Lung microvascular endothelial cell (primary cell): ENCODE measurements around the gene ITLN1. TPM values are rescaled to one million over a fixed set of nuclear protein-coding genes. Genes with fewer than 3 reads are reported as not detected.
"Not testable (repeated sequence)": the region's sequence is repeated elsewhere in the genome, so short reads cannot be mapped to it uniquely, and the experiment has no call there.

Source experiments
- DNase-seq, 2 donors: peaks; one replicate each; pipeline versions ENCODE4 v3.0.0 to v3.0.0-alpha.2; 2010; ENCODE audit warnings: low read depth in 2 of 2
- total RNA-seq: library from RNA; depleted of rRNA; stranded (reverse); fragments of >200 nt; gene quantifications from 2 replicates; pipeline ENCODE4 v1.2.1, GENCODE V29; 2014

The ITLN1 gene
- total RNA-seq: not detected in 2 replicates

DNA sequence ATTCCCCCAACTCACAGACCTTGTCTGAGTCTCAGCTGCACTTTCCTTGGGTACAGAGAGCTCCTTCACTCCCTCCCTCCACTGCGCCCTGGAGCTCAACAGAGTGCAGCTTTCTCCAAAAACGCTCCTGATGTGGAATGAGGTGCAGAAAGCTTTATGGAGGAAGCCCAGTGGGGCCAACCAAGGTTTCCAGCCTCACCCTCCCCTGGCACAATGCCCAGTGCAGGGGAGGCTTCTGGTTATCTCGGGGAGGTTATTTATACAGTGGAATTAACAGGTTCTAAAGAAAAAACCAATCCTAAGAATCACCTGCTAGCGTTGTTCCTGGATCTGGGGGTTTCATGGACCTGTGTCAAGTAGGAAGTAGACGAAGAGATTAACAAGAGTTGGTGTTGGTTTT is at the start of gene ITLN1:
ITLN1 (minus strand) TSS at position 139 of the 400 bp plus-strand sequence. CDS start 303 bp downstream, outside the sequence.
- no peak for DNase-seq

DNA sequence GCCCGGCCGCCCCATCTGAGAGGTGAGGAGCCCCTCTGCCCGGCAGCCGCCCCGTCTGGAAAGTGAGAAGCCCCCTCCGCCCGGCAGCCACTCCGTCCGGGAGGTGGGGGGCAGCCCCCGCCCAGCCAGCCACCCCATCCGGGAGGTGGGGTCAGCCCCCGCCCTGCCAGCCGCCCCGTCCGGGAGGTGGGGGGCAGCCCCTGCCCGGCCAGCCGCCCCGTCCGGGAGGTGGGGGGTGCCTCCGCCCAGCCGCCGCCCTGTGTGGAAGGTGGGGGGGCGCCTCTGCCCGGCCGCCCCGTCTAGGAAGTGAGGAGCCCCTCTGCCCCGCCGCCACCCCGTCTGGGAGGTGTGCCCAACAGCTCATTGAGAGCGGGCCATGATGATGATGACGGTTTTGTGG is 48.3 kb upstream of the ITLN1 start:
- DNase-seq: not testable (repeated sequence)

DNA sequence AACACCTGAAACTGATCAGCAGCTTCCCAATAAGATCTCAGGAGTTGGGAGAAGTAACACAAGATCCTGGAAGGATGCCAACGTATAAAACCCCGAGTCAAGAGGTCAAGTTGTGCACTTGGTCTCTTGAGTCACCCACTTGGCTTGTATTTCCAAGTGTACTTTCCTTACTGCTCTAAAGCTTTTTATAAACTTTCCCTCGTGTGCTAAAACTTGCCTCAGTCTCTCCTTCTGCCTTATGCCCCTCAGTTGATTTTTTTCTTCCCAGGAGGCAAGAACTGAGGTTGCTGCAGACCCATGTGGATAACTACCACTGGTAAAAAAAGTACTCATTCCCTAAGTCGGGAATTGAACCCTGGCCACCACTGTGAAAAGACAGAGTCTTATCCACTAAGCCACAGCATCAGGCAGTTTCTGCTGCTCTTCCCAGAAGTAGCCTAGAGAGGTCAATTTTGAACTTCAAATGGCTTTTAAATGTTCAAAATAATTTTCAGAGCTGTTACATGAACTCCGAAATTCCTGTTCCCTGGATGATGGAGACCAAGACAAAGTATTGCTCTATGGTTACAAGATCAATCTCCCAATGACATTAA is 40.8 kb upstream of the ITLN1 start:
- DNase-seq: no peak

DNA sequence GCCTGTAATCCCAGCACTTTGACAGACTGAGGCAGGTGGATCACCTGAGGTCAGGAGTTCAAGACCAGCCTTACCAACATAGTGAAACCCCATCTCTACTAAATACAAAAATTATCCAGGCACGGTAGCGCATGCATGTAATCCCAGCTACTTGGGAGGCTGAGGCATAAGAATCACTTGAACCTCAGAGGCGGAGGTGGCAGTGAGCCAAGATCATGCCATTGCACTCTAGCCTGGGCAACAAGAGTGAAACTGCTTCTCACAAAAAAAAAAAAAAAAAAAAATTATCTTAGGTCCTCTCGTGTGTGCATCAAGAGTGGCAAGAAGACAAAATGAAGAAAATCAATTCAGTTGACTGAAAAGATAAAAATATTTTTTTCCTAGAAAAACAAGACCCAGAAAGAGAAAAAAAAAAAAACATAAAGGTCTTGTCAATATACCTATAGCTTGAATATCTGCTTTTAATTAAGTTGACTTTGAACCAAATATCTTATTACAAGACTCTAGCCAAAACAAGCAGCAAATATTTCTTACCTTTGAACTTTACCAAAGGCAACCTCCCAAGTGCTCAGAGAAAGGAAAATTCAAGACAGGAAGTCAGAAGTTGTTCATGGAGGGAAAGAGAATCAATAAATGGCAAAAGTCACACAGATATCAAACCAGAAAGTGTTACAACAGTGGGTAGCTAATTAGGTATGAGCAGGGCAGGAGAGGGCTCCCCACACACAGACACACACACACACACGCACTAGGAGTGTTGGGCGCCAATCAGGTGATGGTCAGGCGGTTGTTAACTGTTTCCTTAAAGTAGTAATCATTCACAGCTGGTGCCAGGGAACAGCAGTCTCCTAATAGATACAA is 40.0 kb upstream of the ITLN1 start:
- no peak for DNase-seq

- no peak for DNase-seq
These were observed 31.7 kb upstream of the ITLN1 start for GRCh38 chr1:160916666-160917065.

DNA sequence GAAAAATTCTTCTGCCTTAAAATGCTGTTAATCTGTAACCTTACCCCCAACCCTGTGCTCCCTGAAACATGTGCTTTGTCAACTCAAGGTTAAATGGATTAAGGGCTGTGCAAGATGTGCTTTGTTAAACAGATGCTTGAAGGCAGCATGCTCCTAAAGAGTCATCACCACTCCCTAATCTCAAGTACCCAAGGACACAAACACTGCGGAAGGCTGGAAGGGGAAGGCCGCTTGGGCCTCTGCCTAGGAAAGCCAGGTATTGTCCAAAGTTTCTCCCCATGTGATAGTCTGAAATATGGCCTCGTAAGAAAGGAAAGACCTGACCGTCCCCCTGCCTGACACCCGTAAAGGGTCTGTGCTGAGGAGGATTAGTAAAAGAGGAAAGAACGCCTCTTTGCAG is 28.2 kb upstream of the ITLN1 start:
- not testable (repeated sequence) for DNase-seq

GRCh38 chr1:160911925-160912324 is 26.9 kb upstream of the ITLN1 start:
- no peak for DNase-seq

DNA sequence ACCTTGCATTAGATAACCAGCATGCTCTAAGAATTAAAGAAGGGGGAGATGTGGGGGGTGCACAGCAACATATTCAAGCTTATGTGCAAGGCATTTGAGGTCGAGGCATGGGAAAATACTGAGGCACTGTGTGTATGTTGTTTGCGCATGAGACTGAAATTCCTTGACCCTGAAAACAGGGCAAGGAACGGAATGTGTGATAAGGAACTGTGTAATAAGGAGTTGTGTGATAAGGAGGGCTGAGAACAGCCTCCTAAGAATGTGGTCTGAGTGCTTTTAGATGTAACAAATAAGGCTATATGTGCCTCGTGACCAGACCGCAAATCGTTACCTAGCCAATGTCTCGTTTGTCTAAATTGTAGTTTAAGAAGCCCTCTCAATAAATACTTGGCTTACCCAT is 26.5 kb upstream of the ITLN1 start:
- DNase-seq: no peak

GRCh38 chr1:160910170-160910750 is 25.3 kb upstream of the ITLN1 start:
- no peak for DNase-seq

DNA sequence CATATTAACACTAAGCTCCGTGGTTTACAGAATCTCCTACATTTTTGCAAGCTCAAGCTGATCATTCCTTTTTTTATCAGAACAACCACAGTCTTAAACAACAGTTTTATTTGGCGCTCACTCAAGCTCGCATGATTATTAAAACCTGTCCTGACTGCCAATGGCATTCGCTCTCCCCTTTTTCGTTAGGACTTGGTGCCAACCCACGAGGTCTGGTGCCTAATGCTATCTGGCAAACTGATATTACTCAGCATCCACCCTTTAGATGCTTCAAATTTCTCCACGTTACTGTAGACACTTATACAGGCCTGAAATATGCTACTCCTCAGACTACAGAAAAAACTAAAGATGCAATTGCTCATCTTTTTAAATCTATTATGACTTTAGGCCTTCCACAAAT is 23.0 kb upstream of the ITLN1 start:
- DNase-seq: no peak

- no peak for DNase-seq
These were observed 20.6 kb upstream of the ITLN1 start for GRCh38 chr1:160905617-160905989.

DNA sequence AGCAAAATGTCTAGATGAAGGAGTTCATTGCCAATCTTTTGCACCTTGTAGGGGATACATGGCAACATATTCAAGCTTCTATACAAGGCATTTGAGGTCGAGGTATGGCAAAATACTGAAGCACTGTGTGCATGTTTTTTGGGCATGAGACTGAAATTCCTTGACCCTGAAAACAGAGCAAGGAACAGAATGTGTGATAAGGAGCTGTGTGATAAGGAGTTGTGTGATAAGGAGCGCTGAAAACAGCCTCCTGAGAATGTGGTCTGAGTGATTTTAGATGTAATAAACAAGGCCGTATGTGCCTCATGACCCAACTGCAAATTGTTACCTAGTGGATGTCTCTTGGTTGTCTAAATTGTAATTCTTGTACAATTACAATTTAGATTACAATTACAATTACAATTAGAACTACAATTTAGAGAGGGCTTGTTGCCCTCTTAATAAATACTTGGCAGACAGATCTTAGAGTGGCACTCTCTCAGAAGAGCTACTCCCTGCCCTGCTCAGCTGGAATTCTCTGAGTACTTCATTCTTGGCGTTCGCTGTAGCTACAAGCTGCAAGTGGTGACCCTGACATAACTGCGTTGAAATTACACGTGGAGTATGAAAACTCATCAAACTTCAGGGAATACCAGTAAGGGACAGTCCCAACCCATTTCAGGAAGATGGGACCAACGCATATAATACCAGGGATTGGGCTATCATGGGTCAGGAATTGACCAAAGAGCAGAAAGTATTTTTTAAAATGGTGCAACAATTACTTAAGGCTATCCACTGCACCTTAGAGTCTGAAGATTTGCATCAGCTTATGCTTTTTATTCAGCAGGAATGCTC is 20.0 kb upstream of the ITLN1 start:
- DNase-seq: no peak

- DNase-seq: not testable (repeated sequence)
These were observed 17.3 kb upstream of the ITLN1 start for GRCh38 chr1:160902251-160902650.

GRCh38 chr1:160901768-160902167 is 16.8 kb upstream of the ITLN1 start:
- DNase-seq: no peak

GRCh38 chr1:160900683-160901082 is 15.7 kb upstream of the ITLN1 start:
- not testable (repeated sequence) for DNase-seq

DNA sequence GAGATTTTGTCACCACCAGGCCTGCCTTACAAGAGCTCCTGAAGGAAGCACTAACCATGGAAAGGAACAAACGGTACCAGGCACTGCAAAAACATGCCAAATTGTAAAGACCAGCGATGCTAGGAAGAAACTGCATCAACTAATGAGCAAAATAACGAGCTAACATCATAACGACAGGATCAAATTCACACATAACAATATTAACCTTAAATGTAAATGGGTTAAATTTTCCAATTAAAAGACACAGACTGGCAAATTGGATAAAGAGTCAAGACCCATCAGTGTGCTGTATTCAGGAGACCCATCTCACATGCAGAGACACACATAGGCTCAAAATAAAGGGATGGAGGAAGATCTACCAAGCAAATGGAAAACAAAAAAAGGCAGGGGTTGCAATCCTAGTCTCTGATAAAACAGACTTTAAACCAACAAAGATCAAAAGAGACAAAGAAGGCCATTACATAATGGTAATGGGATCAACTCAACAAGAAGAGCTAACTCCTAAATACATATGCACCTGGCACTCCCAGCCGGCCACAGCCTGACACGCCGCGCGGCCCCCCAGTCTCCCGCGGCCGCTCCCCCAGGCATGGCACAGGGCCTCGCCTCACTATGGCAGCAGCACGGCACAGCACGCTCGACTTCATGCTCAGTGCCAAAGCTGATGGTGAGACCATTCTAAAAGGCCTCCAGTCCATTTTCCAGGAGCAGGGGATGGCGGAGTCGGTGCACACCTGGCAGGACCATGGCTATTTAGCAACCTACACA is 9.6 kb upstream of the ITLN1 start:
- not testable (repeated sequence) for DNase-seq

- DNase-seq: no peak
These were observed 6.5 kb upstream of the ITLN1 start for GRCh38 chr1:160891474-160891873.

DNA sequence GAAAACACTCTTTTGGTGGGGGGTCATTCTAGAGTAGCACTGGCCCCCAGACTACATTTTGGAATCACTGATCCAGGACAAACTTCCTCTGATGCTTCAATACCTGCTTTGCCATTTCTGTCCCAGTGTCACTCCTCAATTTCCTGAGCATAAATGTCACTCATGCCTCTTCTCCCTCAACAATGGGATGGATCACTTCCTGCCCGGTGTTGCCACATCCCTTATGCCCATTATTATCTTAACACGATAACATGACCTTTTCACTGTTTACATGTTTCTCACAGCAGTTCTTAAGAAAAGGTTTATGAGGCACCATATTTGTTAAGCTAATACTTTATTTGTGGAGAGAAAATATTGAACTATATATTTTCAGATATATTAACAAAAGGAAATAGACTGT is 3.9 kb upstream of the ITLN1 start:
- DNase-seq: peak; percentile 8 to 50

DNA sequence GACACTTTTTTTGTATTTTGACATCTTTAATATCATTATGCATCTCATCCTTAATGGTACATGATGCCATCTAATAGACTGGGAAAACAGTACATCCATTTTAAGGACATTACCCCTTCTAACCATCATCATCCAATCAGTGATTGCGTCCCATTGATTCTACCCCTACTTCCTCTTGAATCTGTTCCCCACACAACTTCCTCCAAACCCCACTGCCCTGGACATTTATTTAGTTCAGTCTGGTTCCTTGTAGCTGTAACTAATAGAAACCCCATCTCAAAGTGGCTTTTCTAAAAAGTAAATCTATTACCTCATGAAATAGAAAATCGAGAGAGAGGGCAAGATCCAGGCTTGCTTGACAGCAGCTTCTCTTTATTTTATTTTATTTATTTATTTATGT is 2.1 kb upstream of the ITLN1 start:
- no peak for DNase-seq

DNA sequence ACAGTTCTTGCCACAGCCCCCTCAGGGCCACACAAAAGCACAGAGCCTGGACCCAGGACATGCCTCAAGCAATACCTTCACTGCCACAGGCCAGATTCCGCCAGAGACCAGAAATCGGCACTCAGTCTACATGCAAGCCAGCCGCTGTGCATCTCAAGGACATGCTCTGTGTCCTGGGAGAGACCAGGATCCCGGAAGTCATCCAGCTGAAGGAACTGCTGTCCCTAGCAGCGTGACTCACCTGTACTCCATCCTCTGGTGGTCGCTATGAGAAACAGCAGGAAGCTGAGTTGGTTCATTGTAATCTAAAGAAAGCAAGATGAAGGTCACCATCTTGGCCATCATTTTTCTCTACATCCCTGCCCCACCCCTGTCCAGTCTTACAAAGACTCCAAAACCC is 401 bp downstream of the ITLN1 start:
- no peak for DNase-seq
